Hepatocyte (in vitro differentiated cells): Measurements from ENCODE around the gene CXorf58. TPM values are rescaled to one million over a fixed set of nuclear protein-coding genes. Genes with fewer than 3 reads are reported as not detected.

Experiments used
- DNase-seq: peaks from one replicate; pipeline ENCODE4 v3.0.0-alpha.2; 2016; ENCODE audit warnings: low spot score
- H2AFZ ChIP-seq: fragments of 200-600 bp; sonication (generic); 2 replicates; pipeline ENCODE4 v1.6.0; 2016; ENCODE audit warnings: antibody characterized with exemption, mild to moderate bottlenecking
- H3K27ac ChIP-seq: fragments of 200-600 bp; sonication (generic); 2 replicates; pipeline ENCODE4 v1.5.1; 2016; ENCODE audit warnings: mild to moderate bottlenecking
- H3K27me3 ChIP-seq: fragments of 200-600 bp; sonication (generic); 2 replicates; pipeline ENCODE4 v1.6.1; 2016
- H3K36me3 ChIP-seq: fragments of 200-600 bp; sonication (generic); replicated peaks from 2 replicates; pipeline ENCODE4 v1.5.1; 2016; ENCODE audit warnings: low read depth; ENCODE audit not compliant: insufficient read depth
- H3K4me1 ChIP-seq: fragments of 200-600 bp; sonication (generic); 2 replicates; pipeline ENCODE4 v1.5.1; 2016; ENCODE audit warnings: mild to moderate bottlenecking, moderate library complexity; ENCODE audit not compliant: insufficient read depth
- H3K4me2 ChIP-seq: fragments of 200-600 bp; sonication (generic); 2 replicates; pipeline ENCODE4 v1.6.0; 2016
- H3K4me3 ChIP-seq: fragments of 200-600 bp; sonication (generic); 2 replicates; pipeline ENCODE4 v1.5.1; 2016; ENCODE audit warnings: mild to moderate bottlenecking
- H3K79me2 ChIP-seq: fragments of 200-600 bp; sonication (generic); 2 replicates; pipeline ENCODE4 v1.6.0; 2017; ENCODE audit warnings: mild to moderate bottlenecking
- H3K9me2 ChIP-seq: fragments of 200-600 bp; sonication (generic); replicated peaks from 2 replicates; pipeline ENCODE4 v1.6.0; 2017; ENCODE audit warnings: mild to moderate bottlenecking; ENCODE audit not compliant: insufficient read depth
- H3K9me3 ChIP-seq: fragments of 200-600 bp; sonication (generic); 2 replicates; pipeline ENCODE4 v1.5.1; 2016; ENCODE audit warnings: low read depth, mild to moderate bottlenecking
- H4K20me1 ChIP-seq: fragments of 200-600 bp; sonication (generic); 2 replicates; pipeline ENCODE4 v1.6.0; 2016; ENCODE audit warnings: mild to moderate bottlenecking; ENCODE audit not compliant: insufficient read depth, poor library complexity, severe bottlenecking
- EZH2 ChIP-seq: fragments of 200-600 bp; sonication (generic); IDR thresholded peaks from 2 replicates; pipeline ENCODE4 v1.6.1; 2016; ENCODE audit warnings: antibody characterized with exemption, mild to moderate bottlenecking, borderline replicate concordance
- EZH2phosphoT487 ChIP-seq: fragments of 200-600 bp; sonication (generic); IDR thresholded peaks from one replicate; pipeline ENCODE4 v1.6.1; 2018; ENCODE audit warnings: antibody characterized with exemption, mild to moderate bottlenecking, low read depth, moderate library complexity; ENCODE audit not compliant: unreplicated experiment, severe bottlenecking
- WGBS: methylation state at CpG from one replicate; pipeline ENCODE4 v1.1.6; 2016; ENCODE audit warnings: low lambda C conversion rate; ENCODE audit errors: missing lambda C conversion rate; 5-methylcytosine and 5-hydroxymethylcytosine counted together
- polyA plus RNA-seq: library from polyadenylated mRNA; unstranded; fragments of >200 nt; fragmentation: Nextera tagmentation; extraction: Ambion mirVana; gene quantifications from 2 replicates; pipeline ENCODE4 v1.2.1, GENCODE V29; 2016
- total RNA-seq: library from RNA; depleted of rRNA; stranded (reverse); fragments of >200 nt; gene quantifications from 2 replicates; pipeline ENCODE4 v1.2.3, GENCODE V29; 2014
- TF ChIP-seq, protein P1 (sequence below): fragments of 200-600 bp; sonication (generic); IDR thresholded peaks from 2 replicates; pipeline ENCODE4 v1.5.1; 2016; ENCODE audit warnings: antibody characterized with exemption, mild to moderate bottlenecking; ENCODE audit not compliant: poor library complexity

The CXorf58 gene
- total and polyA plus RNA-seq, 2 experiments from 2014 or later = 0.58 to 2.8 TPM

DNA sequence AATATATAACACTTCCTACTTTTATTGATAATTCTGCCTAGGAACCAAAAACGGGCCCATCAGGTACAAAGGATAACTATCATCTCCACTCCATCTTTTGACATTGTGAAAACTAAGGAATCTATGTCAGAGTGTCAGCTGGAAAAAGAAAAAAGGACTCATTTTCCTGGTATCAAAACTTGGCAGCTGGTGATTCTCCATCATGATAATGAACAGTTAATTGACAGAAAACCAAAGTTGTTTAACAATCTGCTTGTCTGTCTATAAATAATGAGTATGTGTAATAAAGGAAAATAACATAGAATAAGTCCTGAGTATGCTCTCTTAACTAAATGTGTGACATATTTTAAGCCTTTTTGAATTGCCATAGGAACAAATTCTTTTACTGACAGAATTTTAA is 31.4 kb downstream of the CXorf58 start:
- Histone ChIP-seq H3K4me2 (no peak overlapping the region), H2AFZ (no peak overlapping the region), H3K9me3 (no peaks in the 10 kb centered on the region), H3K4me1 (no peaks in the 10 kb centered on the region), H3K36me3 (no peaks in the 10 kb centered on the region), H3K27ac (no peak overlapping the region), H3K27me3 (no peaks in the 10 kb centered on the region), H3K4me3 (no peak overlapping the region), H4K20me1 (no peaks in the 10 kb centered on the region), H3K9me2 (no peaks in the 10 kb centered on the region), H3K79me2 (no peaks in the 10 kb centered on the region)
- 63% methylated on average over 1 of the region's 1 CpG for WGBS
- no peak for DNase-seq
- TF ChIP-seq EZH2phosphoT487 = no peak
- TF ChIP-seq, protein P1, sequence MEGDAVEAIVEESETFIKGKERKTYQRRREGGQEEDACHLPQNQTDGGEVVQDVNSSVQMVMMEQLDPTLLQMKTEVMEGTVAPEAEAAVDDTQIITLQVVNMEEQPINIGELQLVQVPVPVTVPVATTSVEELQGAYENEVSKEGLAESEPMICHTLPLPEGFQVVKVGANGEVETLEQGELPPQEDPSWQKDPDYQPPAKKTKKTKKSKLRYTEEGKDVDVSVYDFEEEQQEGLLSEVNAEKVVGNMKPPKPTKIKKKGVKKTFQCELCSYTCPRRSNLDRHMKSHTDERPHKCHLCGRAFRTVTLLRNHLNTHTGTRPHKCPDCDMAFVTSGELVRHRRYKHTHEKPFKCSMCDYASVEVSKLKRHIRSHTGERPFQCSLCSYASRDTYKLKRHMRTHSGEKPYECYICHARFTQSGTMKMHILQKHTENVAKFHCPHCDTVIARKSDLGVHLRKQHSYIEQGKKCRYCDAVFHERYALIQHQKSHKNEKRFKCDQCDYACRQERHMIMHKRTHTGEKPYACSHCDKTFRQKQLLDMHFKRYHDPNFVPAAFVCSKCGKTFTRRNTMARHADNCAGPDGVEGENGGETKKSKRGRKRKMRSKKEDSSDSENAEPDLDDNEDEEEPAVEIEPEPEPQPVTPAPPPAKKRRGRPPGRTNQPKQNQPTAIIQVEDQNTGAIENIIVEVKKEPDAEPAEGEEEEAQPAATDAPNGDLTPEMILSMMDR = no peak
- TF ChIP-seq EZH2 = no peak

DNA sequence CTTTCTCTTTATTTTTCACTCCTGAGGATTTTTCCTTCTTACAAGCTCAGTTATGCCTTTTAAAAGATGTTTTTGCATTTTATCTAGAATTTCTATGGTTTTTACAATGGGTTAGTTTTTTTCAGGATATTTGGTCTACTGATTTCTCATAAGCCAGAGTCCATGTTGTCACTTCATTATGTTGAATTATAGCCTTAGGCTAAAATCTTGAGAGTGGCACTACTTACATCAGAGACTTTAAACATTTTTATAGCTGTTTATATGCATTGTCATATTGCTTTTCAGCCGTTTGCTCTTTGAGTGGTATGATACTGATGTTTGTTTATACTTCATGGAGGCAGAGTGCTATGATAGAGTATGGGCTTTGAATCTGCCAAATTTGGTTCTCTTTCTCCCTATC is 36.4 kb downstream of the CXorf58 start:
- Histone ChIP-seq H3K9me3 (no peaks in the 10 kb centered on the region), H3K36me3 (no peaks in the 10 kb centered on the region), H3K9me2 (no peaks in the 10 kb centered on the region), H4K20me1 (no peaks in the 10 kb centered on the region), H2AFZ (no peak overlapping the region), H3K4me3 (no peak overlapping the region), H3K27ac (no peak overlapping the region), H3K79me2 (no peaks in the 10 kb centered on the region), H3K4me1 (no peaks in the 10 kb centered on the region), H3K27me3 (no peaks in the 10 kb centered on the region), H3K4me2 (no peak overlapping the region)
- WGBS = 32% methylated on average over 1 of the region's 1 CpG
- no peak for DNase-seq
- TF ChIP-seq, protein P1 = no peak
- no peak for TF ChIP-seq EZH2phosphoT487

DNA sequence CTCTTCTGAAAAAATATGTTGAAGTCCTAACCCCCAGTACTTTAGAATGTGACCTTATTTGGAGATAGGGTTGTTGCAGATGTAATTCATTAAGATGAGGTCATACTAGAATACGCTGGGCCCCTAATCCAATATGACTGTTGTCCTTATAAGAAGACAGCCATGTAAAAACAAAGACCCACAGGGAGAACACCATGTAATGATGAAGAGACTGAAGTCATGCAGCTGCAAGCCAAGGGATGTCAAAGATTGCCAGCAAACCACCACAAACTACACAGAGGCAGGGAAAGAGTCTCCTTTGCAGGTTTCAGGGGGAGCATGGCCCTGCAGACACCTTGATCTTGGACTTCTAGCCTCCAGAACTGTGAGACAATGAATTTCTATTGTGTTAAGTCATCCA is 37.4 kb downstream of the CXorf58 start:
- WGBS = 64% methylated on average over 1 of the region's 1 CpG
- H3K27ac ChIP-seq = no peak overlapping the region

More for the DNA sequence above, 37.4 kb downstream of the CXorf58 start:
- H3K9me2 ChIP-seq = no peaks in the 10 kb centered on the region
- no peak for TF ChIP-seq EZH2
- TF ChIP-seq, protein P1 = no peak
- no peak for TF ChIP-seq EZH2phosphoT487
- no peaks in the 10 kb centered on the region for H3K4me1 ChIP-seq
- H3K27me3 ChIP-seq = no peaks in the 10 kb centered on the region
- no peaks in the 10 kb centered on the region for H4K20me1 ChIP-seq
- no peak overlapping the region for H2AFZ ChIP-seq
- H3K36me3 ChIP-seq = no peaks in the 10 kb centered on the region
- no peak overlapping the region for H3K4me3 ChIP-seq
- no peaks in the 10 kb centered on the region for H3K9me3 ChIP-seq
- H3K79me2 ChIP-seq = no peaks in the 10 kb centered on the region
- H3K4me2 ChIP-seq = no peak overlapping the region
- no peak for DNase-seq
